NOMO-1 treated with DMSO at 0.1 percent for 48 hours (cell line): ENCODE data around the gene CUL2.
"Not testable (repeated sequence)": the region's sequence is repeated elsewhere in the genome, so short reads cannot be mapped to it uniquely, and the experiment has no call there.

Experiments
- DNase-seq: peaks from one replicate; lab custom pipeline; 2025; ENCODE audit not compliant: unreplicated experiment; lab: John Stamatoyannopoulos, UW

The CUL2 gene

DNA sequence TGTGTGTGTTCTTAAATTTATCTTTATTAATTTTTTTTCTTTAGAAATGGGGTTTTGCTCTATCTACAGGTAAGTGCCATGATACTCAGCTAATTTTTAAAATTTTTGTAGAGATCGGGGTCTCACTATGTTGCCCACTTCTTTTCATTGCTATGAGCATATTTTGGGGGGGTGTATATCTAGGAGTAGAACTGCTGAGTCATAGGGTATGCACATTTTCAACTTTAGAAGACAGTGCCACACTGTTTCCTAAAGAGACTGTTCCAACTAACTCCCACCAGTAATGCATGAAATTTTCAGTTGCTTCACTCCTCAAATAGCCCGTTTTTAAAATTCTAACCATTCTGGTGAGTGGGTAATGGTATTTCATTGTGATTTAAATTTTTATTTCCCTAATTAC, 108.3 kb downstream of the CUL2 start:
- DNase-seq, result no peak

DNA sequence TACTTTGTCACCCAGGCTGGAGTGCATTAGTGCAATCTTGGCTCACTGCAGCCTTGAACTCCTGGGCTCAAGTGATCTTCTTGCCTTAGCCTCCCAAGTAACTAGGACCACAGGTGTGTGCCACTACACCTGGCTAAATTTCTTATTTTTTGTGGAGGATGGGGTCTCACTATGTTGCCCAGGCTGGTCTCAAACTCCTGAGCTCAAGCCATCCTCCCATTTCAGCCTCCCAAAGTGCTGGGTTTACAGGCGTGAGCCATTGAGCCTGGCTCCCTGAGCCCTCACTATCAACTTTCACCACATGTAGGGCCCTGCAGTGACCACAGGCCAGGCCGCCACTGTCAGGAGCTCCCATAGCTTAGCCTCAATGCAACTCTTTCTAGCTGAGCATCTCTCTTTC, 110.2 kb downstream of the CUL2 start:
- DNase-seq, result no peak

DNA sequence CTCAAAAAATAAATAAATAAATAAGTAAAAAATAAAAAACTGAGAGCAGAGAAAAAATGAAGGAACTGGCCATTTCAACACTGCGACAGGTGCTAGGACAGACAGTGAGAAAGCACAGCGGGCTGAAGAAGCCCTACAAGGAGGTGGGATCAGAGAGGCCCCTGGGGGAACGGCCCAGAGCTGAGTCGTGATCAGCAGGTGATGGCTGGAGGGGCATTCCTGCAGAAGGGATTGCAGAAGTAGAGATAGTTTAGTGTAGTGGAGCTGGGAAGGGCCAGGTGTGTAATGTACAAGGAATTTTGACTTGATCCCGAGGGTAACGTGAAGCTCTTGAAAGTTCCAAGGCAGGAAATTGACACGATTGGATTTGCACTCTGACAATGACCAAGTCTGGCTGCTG, 112.1 kb downstream of the CUL2 start:
- no peak for DNase-seq

DNA sequence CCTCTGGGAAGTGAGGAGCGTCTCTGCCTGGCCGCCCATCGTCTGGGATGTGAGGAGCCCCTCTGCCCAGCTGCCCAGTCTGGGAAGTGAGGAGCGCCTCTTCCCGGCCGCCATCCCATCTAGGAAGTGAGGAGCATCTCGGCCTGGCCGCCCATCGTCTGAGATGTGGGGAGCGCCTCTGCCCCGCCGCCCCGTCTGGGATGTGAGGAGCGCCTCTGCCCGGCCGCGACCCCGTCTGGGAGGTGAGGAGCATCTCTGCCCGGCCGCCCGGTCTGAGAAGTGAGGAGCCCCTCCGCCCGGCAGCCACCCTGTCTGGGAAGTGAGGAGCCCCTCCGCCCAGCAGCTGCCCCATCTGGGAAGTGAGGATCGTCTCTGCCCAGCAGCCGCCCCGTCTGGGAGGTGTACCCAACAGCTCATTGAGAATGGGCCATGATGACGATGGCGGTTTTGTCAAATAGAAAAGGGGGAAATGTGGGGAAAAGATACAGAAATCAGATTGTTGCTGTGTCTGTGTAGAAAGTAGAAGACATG, 113.7 kb downstream of the CUL2 start:
- not testable (repeated sequence) for DNase-seq

DNA sequence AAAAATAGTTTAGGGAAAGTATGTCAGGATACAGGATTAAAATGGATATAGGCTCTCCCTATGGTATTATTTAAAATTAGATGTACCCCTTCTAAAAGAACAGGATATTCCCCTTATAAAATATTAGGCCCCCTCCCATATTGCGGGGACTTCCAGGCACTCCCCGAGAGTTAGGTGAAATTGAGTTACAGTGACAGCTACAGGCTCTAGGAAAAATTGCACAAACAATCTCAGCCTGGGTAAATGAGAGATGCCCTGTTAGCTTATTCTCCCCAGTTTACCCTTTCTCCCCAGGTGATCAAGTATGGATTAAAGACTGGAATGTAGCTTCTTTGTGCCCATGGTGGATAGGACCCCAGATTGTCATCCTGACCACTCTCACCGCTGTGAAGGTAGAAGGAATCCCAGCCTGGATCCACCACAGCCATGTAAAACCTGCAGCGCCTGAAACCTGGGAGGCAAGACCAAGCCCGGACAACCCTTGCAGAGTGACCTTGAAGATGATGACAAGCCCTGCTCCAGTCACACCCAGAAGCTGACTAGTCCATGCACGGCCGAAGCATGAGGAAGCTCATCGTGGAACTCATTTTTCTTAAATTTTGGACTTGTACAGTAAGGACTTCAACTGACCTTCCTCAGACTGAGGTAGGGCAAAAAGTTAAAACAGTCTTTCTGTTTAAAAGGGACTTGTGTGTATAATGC, 115.6 kb downstream of the CUL2 start:
- DNase-seq, result not testable (repeated sequence)

DNA sequence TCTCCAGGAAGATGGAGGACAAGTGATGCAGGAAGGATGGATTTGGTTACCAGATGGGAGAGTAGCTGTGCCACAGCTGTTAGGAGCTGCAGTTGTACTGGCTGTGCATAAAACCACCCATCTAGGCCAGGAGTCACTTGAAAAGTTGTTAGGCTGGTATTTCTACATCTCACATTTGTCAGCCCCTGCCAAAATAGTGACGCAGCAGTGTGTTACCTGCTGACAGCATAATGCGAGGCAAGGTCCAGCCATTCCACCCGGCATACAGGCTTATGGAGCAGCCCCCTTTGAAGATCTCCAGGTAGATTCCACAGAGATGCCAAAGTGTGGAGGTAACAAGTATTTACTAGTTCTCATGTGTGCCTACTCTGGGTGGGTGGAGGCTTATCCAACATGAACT, 116.4 kb downstream of the CUL2 start:
- DNase-seq, result not testable (repeated sequence)

DNA sequence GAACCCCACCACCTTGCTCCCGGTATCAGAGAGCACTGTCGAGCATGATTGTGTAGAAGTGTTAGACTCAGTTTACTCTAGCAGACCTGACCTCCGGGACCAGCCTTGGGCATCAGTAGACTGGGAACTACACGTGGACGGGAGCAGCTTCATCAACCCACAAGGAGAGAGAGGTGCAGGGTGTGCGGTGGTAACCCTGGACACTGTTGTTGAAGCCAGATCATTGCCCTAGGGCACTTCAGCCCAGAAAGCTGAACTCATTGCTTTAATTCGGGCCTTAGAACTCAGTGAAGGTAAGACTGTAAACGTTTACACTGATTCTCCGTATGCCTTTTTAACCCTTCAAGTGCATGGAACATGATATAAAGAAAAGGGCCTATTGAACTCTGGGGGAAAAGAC, 117.0 kb downstream of the CUL2 start:
- DNase-seq, result not testable (repeated sequence)

DNA sequence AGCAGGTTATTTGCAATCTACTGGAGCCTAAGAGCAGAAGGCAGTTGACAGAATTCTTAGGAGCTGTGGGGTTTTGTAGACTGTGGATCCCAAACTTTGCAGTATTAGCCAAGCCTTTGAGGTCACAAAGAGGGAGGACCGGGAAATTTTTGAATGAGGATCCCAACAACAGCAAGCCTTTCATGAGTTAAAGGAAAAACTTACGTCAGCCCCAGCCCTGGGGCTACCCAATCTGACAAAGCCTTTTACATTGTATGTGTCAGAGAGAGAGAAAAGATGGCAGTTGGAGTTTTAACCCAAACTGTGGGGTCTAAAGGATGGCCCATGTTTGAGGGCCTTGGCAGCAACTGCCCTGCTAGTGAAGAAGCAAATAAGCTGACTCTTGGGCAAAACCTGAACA, 117.5 kb downstream of the CUL2 start:
- not testable (repeated sequence) for DNase-seq

DNA sequence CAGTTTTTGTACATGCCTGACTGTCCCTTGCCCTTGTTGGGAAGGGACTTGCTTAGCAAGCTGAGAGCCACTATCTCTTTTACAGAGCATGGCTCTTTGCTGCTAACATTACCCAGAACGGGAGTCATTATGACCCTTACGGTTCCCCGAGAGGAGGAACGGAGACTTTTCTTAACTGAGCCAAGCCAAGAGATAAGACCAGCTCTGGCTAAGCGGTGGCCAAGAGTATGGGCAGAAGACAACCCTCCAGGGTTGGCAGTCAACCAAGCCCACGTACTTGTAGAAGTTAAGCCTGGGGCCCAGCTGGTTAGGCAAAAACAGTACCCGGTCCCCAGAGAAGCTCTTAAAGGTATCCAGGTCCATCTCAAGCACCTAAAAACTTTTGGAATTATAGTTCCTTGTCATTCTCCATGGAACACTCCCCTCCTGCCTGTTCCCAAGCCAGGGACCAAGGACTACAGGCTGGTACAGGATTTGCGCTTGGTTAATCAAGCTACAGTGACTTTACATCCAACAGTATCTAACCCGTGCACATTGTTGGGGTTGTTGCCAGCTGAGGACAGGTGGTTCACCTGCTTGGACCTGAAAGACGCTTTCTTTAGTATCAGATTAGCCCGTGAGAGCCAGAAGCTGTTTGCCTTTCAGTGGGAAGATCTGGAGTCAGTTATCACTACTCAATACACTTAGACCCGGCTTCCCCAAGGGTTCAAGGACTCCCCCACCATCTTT, 118.4 kb downstream of the CUL2 start:
- DNase-seq, result not testable (repeated sequence)

DNA sequence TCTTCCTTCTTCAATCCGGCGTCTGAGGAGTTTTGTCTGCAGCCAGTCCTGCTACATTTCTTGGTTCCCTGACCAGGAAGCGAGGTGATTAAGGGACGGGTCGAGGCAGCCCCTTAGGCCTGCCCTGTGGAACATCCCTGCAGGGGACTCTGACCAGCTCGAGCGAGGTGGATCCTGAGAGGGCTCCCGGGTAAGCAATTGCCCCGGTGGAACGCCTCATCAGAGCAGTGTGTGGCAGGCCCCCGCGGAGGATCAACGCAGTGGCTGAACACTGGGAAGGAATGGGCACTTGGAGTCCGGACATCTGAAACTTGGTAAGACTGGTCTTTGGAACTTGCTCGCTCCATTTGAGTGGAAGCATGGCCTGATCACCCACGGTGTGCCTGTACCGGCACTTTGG, 121.0 kb downstream of the CUL2 start:
- no peak for DNase-seq

DNA sequence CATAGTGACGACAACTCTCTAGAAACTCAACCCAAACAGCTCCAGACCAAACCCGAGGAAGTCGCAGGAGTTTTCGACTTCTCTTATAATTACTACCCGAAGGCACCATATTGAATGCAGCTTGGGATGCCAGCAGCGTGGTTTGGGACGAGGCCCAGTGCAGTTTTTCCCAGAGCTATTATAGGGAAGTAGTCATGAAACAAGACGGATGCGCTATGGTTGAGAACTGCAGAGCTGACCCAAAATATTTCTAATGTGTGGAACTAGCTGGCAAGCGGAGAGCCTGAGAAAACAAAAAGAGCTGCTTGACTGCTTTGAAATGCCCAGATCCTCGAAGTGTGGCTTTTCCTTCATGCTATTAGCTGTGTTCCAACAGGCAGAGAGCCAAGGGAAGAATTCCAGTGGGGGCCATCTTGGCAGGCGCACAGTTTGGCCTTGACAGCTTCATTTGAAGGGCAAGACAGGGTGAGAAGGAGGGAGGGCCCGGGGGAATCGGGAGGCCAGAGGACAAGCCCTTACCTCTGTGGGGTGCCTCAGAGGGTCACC, 122.7 kb downstream of the CUL2 start:
- DNase-seq, result no peak

DNA sequence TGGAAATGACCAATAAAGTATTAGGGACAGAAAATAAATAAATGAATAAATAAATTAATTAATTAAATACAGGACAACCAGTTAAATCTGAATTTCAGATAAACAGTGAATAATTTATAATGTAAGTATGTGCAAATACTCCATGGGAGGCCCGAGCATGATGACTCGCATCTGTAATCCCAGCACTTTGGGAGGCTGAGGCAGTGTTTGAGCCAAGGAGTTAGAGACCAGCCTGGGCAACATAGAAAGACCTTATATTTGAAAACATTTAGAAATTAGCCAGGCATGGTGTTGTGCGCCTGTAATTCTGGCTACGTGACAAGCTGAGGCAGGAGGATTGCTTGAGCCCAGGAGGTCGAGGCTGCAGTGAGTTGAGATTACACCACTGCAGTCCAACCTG, 123.7 kb downstream of the CUL2 start:
- DNase-seq, result no peak

DNA sequence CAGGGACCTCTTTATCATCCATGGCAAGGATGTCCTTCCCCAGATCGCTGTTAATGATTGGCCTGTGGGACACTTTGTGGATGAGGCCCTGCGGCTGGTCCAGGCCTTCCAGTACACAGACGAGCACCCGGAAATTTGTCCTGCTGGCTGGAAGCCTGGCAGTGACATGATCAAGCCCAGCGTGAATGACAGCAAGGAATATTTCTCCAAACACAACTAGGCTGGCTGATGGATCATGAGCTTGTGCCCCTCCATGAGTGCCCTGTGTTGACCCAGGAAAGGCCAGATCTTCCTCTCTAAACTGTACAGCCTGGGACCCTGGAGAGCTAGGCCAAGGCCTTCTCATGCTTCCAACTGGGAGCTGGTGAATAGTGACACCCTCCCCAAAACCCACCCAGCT, 124.1 kb downstream of the CUL2 start:
- DNase-seq, result no peak

DNA sequence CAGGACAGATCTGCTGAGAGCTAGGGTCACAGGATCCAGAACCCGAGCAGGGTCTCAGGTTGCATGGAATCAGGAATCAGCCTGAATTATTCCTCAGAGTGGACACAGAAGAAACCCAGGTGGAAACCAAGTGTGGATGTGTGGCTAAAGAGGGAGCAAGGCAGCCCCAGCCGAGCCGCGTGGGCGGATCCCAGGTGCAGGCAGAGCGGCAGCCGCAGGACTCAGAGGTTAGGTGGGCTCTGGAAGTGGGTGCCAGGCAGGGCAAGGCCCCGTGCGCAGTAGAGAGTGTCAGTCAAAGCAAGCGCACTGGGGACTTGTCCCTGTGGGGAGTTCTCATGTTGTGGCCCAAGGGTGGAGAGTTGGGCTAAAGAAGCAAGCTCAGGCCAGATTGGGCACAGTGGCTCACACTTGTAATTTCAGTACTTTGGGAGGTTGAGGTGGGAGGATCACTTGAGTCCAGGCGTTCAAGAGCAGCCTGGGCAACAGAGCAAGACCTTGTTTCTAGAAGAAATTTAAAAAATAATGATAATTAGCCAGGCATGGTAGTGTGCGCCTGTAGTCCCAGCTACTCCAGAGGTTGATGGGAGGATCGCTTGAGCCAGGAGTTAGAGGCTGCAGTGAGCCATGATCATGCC, 125.9 kb downstream of the CUL2 start:
- DNase-seq, result no peak

DNA sequence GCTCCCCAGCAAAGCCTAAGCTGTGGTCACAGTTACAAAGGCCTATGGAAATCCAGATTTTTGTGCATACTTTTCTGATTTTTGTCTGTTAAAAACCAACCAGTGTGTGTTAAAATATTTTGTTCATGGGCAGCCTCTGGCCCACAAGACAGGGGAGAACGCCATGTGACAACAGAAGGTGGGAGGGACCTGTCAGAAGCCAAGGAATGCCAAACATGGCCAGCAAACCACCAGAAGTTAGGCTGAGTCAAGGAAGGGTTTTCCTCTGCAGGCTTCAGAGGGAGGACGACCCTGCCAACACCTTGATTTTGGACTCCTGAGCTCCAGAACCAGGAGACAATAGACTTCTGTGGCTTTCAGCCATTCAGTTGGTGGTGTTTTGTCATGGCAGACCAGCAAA, 127.3 kb downstream of the CUL2 start:
- no peak for DNase-seq

DNA sequence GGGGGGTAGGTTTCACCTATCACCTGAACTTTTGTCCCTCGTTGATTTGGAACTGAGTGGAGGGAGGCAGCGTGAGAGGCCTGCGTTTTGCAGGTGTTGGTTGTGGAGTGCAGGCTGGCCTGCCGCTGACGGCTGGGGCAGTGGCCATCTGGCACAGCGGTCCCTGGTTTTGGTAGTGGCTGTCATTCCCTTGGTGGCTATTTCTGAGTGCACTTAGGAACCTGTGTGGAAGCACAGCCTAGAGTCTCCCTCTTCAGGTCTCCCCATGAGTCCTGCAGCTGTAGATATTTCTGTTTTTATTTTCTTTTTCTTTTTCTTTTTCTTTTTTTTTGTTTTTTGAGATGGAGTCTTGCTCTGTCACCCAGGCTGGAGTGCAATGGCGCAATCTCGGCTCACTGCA, 129.2 kb downstream of the CUL2 start:
- DNase-seq, result no peak

DNA sequence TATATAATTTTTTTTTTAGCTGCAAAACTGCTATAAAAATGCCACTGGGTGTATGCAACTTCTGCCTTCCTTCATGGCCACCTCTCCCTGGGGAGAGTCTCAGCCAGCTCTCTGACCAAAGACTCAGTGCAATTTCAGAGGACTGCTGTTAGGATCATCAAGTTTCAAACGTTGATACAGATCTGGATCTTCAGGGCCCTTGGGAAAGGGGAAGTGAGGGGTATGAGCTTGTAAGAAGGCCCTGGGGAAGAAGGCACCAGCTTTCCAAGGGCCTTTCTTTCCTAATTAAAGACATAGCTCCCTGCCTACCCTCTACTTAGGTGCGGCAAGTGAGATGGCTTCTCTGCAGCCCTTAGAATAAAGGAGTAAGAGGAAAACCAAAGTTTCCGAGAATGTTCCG, 130.4 kb downstream of the CUL2 start:
- DNase-seq, result no peak

DNA sequence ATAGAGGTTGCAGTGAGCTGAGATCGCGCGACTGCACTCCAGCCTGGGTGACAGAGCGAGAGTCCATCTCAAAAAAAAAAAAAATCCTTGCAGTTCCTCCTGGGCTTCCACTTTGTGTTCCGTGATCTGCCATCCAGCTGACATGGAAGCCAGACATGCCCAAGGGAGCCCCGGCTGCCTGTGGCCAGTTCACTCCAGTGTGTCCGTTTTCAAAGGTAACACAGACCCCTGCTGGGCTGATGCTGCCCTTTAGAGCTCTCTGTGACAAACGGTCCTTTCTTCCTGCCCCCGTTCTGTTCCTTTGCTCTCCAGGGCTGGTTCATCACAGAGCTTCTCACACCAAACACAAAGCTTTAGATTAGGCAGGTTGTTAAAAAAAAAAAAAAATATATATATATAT, 130.8 kb downstream of the CUL2 start:
- DNase-seq, result no peak
